ENCODE measurements around the gene SLC35E3.

SLC35E3 gene

GRCh38 chr12:68745904-68746571, at the start of gene SLC35E3:
Gene SLC35E3, plus strand, starts transcription at chr12:68746176. Its CDS starts 202 bp downstream, at chr12:68746378.
- peak; percentile 88 for DNase-seq

GRCh38 chr12:68699486-68699885, 46.5 kb upstream of the SLC35E3 start:
- no peak for DNase-seq

- DNase-seq, result no peak
Observed at GRCh38 chr12:68727776-68728175, 18.2 kb upstream of the SLC35E3 start.

GRCh38 chr12:68733661-68734071, 12.3 kb upstream of the SLC35E3 start:
- DNase-seq, result no peak

- DNase-seq, result peak; percentile 63
Observed at GRCh38 chr12:68739891-68740290, 6.1 kb upstream of the SLC35E3 start.

- DNase-seq, result no peak
Observed at GRCh38 chr12:68743356-68743755, 2.6 kb upstream of the SLC35E3 start.

- no peak for DNase-seq
Observed at GRCh38 chr12:68745376-68745903, 536 bp upstream of the SLC35E3 start.

- DNase-seq, result no peak
Observed at GRCh38 chr12:68746572-68747180, 700 bp downstream of the SLC35E3 start.

- no peak for DNase-seq
Observed at GRCh38 chr12:68749443-68749842, 3.5 kb downstream of the SLC35E3 start.

- no peak for DNase-seq
Observed at GRCh38 chr12:68749861-68750260, 3.9 kb downstream of the SLC35E3 start.

- DNase-seq, result no peak
Observed at GRCh38 chr12:68750506-68750905, 4.5 kb downstream of the SLC35E3 start.

- no peak for DNase-seq
Observed at GRCh38 chr12:68755536-68756243, 9.7 kb downstream of the SLC35E3 start.

GRCh38 chr12:68759852-68760251, 13.9 kb downstream of the SLC35E3 start:
- no peak for DNase-seq

GRCh38 chr12:68760806-68761441, 14.9 kb downstream of the SLC35E3 start:
- no peak for DNase-seq

GRCh38 chr12:68761442-68761812, 15.5 kb downstream of the SLC35E3 start:
- DNase-seq, result no peak

- DNase-seq, result no peak
Observed at GRCh38 chr12:68761901-68762630, 16.1 kb downstream of the SLC35E3 start.

- no peak for DNase-seq
Observed at GRCh38 chr12:68762691-68763090, 16.7 kb downstream of the SLC35E3 start.

GRCh38 chr12:68765696-68766095, 19.7 kb downstream of the SLC35E3 start:
- no peak for DNase-seq

- no peak for DNase-seq
Observed at GRCh38 chr12:68766646-68767045, 20.7 kb downstream of the SLC35E3 start.

GRCh38 chr12:68767191-68767590, 21.2 kb downstream of the SLC35E3 start:
- no peak for DNase-seq

GRCh38 chr12:68768431-68768939, 22.5 kb downstream of the SLC35E3 start:
- no peak for DNase-seq

GRCh38 chr12:68769941-68770340, 24.0 kb downstream of the SLC35E3 start:
- DNase-seq, result no peak
